ENCODE data around the gene SYCP2L.
"Not testable (repeated sequence)": the region's sequence is repeated elsewhere in the genome, so short reads cannot be mapped to it uniquely, and the experiment has no call there.

SYCP2L gene

GRCh38 chr6:10890151-10890550 lies 3.3 kb downstream of the SYCP2L start:
- DNase-seq: no peak
- no peak for TF ChIP-seq GATA1 (IDR thresholded peaks at IDR 0.05; ENCODE audit: low read depth, low read length)
- TF ChIP-seq POLR2A (IDR thresholded peaks at IDR 0.05; ENCODE audit: low read length): no peak

- TF ChIP-seq POLR2A (IDR thresholded peaks at IDR 0.05; ENCODE audit: low read length) (no peak), GATA1 (IDR thresholded peaks at IDR 0.05; ENCODE audit: low read depth, low read length) (no peak)
- DNase-seq: no peak
Observed at GRCh38 chr6:10891960-10892359, 5.1 kb downstream of the SYCP2L start.

- no peak for DNase-seq
- TF ChIP-seq GATA1 (IDR thresholded peaks at IDR 0.05; ENCODE audit: low read depth, low read length): no peak
Observed at GRCh38 chr6:10894958-10895357, 8.1 kb downstream of the SYCP2L start.

- DNase-seq: no peak
- TF ChIP-seq GATA1 (IDR thresholded peaks at IDR 0.05; ENCODE audit: low read depth, low read length) (no peak), POLR2A (IDR thresholded peaks at IDR 0.05; ENCODE audit: low read length) (no peak)
Observed at GRCh38 chr6:10896691-10897090, 9.8 kb downstream of the SYCP2L start.

GRCh38 chr6:10901770-10902169 lies 14.9 kb downstream of the SYCP2L start:
- no peak for DNase-seq
- TF ChIP-seq POLR2A (IDR thresholded peaks at IDR 0.05; ENCODE audit: low read length): no peak
- no peak for TF ChIP-seq GATA1 (IDR thresholded peaks at IDR 0.05; ENCODE audit: low read depth, low read length)

- DNase-seq: no peak
- no peak for TF ChIP-seq GATA1 (IDR thresholded peaks at IDR 0.05; ENCODE audit: low read depth, low read length)
- TF ChIP-seq POLR2A (IDR thresholded peaks at IDR 0.05; ENCODE audit: low read length): no peak
Observed at GRCh38 chr6:10904015-10904414, 17.2 kb downstream of the SYCP2L start.

GRCh38 chr6:10908228-10908627 lies 21.4 kb downstream of the SYCP2L start:
- no peak for TF ChIP-seq POLR2A (IDR thresholded peaks at IDR 0.05; ENCODE audit: low read length)
- no peak for TF ChIP-seq GATA1 (IDR thresholded peaks at IDR 0.05; ENCODE audit: low read depth, low read length)
- DNase-seq: no peak

GRCh38 chr6:10919520-10919919 lies 32.7 kb downstream of the SYCP2L start:
- not testable (repeated sequence) for DNase-seq

- DNase-seq: no peak
- TF ChIP-seq GATA1 (IDR thresholded peaks at IDR 0.05; ENCODE audit: low read depth, low read length): no peak
- TF ChIP-seq POLR2A (IDR thresholded peaks at IDR 0.05; ENCODE audit: low read length): no peak
Observed at GRCh38 chr6:10933126-10933525, 46.3 kb downstream of the SYCP2L start.

- TF ChIP-seq POLR2A (IDR thresholded peaks at IDR 0.05; ENCODE audit: low read length): no peak
- no peak for TF ChIP-seq GATA1 (IDR thresholded peaks at IDR 0.05; ENCODE audit: low read depth, low read length)
- DNase-seq: no peak
Observed at GRCh38 chr6:10939840-10940239, 53.0 kb downstream of the SYCP2L start.

GRCh38 chr6:10945845-10946244 lies 59.0 kb downstream of the SYCP2L start:
- TF ChIP-seq POLR2A (IDR thresholded peaks at IDR 0.05; ENCODE audit: low read length) (no peak), GATA1 (IDR thresholded peaks at IDR 0.05; ENCODE audit: low read depth, low read length) (no peak)
- no peak for DNase-seq

- DNase-seq: no peak
- no peak for TF ChIP-seq POLR2A (IDR thresholded peaks at IDR 0.05; ENCODE audit: low read length)
- no peak for TF ChIP-seq GATA1 (IDR thresholded peaks at IDR 0.05; ENCODE audit: low read depth, low read length)
Observed at GRCh38 chr6:10947966-10948365, 61.1 kb downstream of the SYCP2L start.

GRCh38 chr6:10949579-10950490 lies 63.0 kb downstream of the SYCP2L start:
- DNase-seq: no peak
- TF ChIP-seq POLR2A (IDR thresholded peaks at IDR 0.05; ENCODE audit: low read length): no peak
- no peak for TF ChIP-seq GATA1 (IDR thresholded peaks at IDR 0.05; ENCODE audit: low read depth, low read length)

GRCh38 chr6:10951675-10952282 lies 64.9 kb downstream of the SYCP2L start:
- DNase-seq: peak; percentile 16 to 21

GRCh38 chr6:10954590-10955010 lies 67.7 kb downstream of the SYCP2L start:
- TF ChIP-seq GATA1 (IDR thresholded peaks at IDR 0.05; ENCODE audit: low read depth, low read length) (no peak), POLR2A (IDR thresholded peaks at IDR 0.05; ENCODE audit: low read length) (no peak)
- peak; percentile 78 to 83 for DNase-seq

More at GRCh38 chr6:10951675-10952282, 64.9 kb downstream of the SYCP2L start:
- no peak for TF ChIP-seq GATA1 (IDR thresholded peaks at IDR 0.05; ENCODE audit: low read depth, low read length)
- no peak for TF ChIP-seq POLR2A (IDR thresholded peaks at IDR 0.05; ENCODE audit: low read length)

Measured in erythroblast (primary cell).